SKM-1 (cell line): Measurements from ENCODE around the gene CMIP.

Experiments used
- DNase-seq: peaks from one replicate; lab custom pipeline; 2025; ENCODE audit not compliant: unreplicated experiment; lab: John Stamatoyannopoulos, UW

CMIP gene

GRCh38 chr16:81547194-81547938 lies 102.8 kb downstream of the CMIP start:
- no peak for DNase-seq

- no peak for DNase-seq
Measured at GRCh38 chr16:81547939-81548216, 103.3 kb downstream of the CMIP start.

GRCh38 chr16:81548551-81548875 lies 103.9 kb downstream of the CMIP start:
- DNase-seq: no peak

DNA sequence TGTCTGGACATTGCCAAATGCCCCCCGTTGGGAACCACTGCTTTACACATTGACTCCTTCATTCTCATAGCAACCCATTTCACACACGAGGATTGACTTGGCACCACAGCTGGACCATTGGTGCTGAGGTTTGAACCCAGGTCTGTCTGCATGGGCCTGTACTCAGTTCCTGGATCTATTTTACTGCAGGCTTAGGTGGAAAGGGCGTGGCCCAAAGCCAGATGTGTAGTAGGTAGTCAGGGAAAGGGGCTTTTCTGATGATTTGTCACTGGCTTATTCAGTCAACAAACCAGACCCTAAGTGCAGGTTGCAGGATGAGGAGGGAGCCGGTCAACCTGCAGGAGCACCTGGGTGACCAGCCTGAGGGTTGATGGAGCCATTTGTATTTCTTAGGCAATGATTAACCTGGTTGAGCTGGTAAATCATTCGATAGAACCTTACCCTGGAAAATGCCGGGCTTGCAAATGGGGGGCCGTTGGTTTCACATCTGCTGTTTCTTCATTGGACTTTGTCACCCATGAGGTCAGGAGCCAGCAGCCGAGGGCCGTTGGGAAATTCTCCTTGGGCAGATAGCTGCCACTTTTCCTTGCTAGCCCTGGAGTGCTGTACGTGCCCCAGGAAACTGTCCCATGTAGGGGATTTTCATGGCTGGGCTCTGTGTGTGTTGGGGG lies 104.4 kb downstream of the CMIP start:
- no peak for DNase-seq

- DNase-seq: no peak
Measured at GRCh38 chr16:81549547-81550431, 105.2 kb downstream of the CMIP start.

DNA sequence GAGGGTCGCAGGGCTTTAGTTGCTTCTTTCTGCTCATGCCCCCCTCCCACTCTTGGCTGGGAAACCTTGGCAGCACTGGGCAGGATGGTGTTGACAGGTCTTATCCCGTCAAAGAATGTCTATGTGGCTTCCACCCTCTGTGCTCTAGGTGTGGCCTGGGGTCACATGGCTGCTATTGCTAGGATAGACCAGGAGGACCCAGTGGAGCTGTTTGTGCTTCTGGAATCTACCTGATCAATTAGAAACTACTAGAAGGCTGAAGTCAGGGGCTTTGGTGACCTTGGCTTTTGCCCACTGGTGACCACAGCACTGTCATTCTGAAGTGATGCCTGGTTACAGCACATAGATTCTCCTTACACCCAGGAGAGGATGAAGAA lies 105.8 kb downstream of the CMIP start:
- DNase-seq: no peak

DNA sequence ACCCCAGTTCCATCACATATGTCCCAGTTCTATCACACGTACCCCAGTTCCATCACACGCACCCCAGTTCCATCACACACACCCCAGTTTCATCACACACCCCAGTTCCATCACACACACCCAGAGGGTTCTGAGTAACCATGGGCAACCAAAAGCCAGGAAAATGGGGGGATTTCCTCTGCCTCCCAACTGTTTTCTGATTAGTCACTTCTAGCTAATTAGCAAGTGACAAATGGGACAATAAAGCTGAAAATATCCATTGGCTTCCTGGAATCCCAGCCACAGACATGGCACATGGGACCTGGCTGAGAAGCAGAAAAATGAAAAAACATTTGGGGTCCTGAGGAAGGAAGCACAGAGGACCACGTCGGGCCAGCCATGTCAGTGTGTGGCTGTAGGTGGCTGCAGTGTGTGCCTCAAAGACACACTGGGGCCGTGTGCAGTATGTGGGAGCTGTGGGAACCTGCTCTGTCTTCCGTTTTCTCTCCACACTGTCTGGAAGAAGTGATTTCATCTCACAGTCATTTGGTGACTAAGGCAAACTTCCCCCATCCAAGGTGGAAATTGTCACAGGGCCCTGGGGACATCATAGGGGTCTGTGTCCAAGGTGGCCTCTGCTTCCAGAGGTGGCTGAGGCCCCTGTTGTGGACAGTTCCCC lies 106.7 kb downstream of the CMIP start:
- no peak for DNase-seq

- no peak for DNase-seq
Measured at GRCh38 chr16:81551821-81552304, 107.3 kb downstream of the CMIP start.

GRCh38 chr16:81552743-81553079 lies 108.1 kb downstream of the CMIP start:
- no peak for DNase-seq

DNA sequence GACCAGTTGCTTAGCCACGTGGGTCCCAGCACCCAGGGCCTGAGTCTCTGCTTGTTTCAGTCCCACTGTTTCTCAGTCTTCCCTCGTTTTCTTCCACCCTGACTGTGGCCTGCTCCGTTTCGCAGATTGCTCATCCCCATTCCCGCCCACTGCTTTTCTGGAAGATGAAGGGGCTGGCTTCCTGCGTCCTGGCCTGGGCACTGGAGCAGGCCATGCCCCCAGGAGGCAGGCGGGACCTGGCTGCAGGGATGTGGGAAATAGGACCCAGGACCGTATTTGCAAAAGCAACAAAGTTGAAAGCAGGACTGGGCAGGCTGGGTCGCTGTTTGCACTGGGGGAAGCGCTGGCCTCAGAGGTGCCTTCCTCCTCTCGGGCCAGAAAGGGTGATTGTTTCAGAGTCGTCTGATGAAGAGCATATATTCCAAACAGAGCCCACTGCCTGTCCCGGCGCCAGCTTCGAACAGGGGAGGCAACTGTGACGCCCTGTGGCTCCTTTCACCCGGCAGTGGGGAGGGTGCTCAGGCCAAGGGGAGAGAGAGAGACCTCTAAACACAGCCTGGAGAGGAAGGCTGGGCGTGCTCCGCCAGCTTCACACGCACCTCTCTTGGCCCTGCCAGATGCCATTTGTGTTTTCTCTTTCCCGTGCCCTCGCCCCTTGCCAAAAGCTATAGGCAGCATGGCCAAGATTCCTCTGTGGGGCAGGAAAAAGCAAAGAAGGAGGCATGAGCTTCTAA lies 108.6 kb downstream of the CMIP start:
- DNase-seq: no peak

GRCh38 chr16:81553814-81554675 lies 109.4 kb downstream of the CMIP start:
- DNase-seq: no peak

- no peak for DNase-seq
Measured at GRCh38 chr16:81554979-81555378, 110.4 kb downstream of the CMIP start.

- no peak for DNase-seq
Measured at GRCh38 chr16:81555660-81556059, 111.1 kb downstream of the CMIP start.

GRCh38 chr16:81556715-81557284 lies 112.2 kb downstream of the CMIP start:
- no peak for DNase-seq

DNA sequence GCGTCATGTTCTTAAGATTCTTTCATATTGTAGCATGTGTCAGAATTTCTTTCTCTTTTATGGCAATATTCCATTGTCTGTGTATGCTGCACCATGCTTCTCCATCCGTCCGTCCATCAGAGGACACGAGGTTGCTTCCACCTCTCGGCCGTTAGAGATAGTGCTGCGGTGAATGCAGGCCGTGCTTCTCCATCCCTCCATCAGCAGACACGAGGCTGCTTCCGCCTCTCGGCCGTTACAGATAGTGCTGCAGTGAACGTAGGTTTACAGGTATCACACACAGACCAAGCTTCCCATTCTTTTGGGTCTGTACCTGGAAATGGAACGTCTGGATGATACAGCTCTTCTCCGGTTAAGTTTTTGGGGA lies 113.5 kb downstream of the CMIP start:
- DNase-seq: no peak

- no peak for DNase-seq
Measured at GRCh38 chr16:81558444-81559175, 114.0 kb downstream of the CMIP start.

- DNase-seq: no peak
Measured at GRCh38 chr16:81560979-81561657, 116.5 kb downstream of the CMIP start.

- DNase-seq: no peak
Measured at GRCh38 chr16:81562174-81562849, 117.7 kb downstream of the CMIP start.
